Chondrocyte (in vitro differentiated cells): ENCODE measurements around the gene MTG1. TPM values are rescaled to one million over a fixed set of nuclear protein-coding genes. Genes with fewer than 3 reads are reported as not detected.

Experiments used
- DNase-seq: peaks from one replicate; pipeline ENCODE4 v3.0.0; 2021; ENCODE audit warnings: mixed read lengths, low spot score
- H3K27ac Mint-ChIP-seq: one replicate; pipeline ENCODE4 v1.8.0; 2021; ENCODE audit warnings: mild to moderate bottlenecking, moderate library complexity, mixed read lengths; ENCODE audit not compliant: unreplicated experiment
- H3K27me3 Mint-ChIP-seq: 2 replicates; pipeline ENCODE4 v1.8.0; 2021; ENCODE audit warnings: low read depth, mixed read lengths
- H3K36me3 Mint-ChIP-seq: 2 replicates; pipeline ENCODE4 v1.8.0; 2021; ENCODE audit warnings: low read depth, mixed read lengths
- H3K4me1 Mint-ChIP-seq: 2 replicates; pipeline ENCODE4 v1.8.0; 2021; ENCODE audit warnings: low read depth, mild to moderate bottlenecking, mixed read lengths
- H3K4me3 Mint-ChIP-seq: one replicate; pipeline ENCODE4 v1.8.0; 2021; ENCODE audit warnings: mild to moderate bottlenecking, moderate library complexity, mixed read lengths; ENCODE audit not compliant: unreplicated experiment
- H3K9me3 Mint-ChIP-seq: 2 replicates; pipeline ENCODE4 v1.8.0; 2021; ENCODE audit warnings: low read depth, mixed read lengths
- total RNA-seq: library from RNA; stranded (reverse); gene quantifications from 3 replicates; pipeline ENCODE4 v1.2.1, GENCODE V29; 2021
- TF ChIP-seq, protein P1 (sequence below): fragments of 200-600 bp; sonication (generic); IDR thresholded peaks from 2 replicates; pipeline ENCODE4 v1.5.0; 2021; ENCODE audit warnings: antibody characterized with exemption, mild to moderate bottlenecking, moderate library complexity

MTG1 gene
- total RNA-seq, 1 donor from 2014 or later = 36.7 TPM

DNA sequence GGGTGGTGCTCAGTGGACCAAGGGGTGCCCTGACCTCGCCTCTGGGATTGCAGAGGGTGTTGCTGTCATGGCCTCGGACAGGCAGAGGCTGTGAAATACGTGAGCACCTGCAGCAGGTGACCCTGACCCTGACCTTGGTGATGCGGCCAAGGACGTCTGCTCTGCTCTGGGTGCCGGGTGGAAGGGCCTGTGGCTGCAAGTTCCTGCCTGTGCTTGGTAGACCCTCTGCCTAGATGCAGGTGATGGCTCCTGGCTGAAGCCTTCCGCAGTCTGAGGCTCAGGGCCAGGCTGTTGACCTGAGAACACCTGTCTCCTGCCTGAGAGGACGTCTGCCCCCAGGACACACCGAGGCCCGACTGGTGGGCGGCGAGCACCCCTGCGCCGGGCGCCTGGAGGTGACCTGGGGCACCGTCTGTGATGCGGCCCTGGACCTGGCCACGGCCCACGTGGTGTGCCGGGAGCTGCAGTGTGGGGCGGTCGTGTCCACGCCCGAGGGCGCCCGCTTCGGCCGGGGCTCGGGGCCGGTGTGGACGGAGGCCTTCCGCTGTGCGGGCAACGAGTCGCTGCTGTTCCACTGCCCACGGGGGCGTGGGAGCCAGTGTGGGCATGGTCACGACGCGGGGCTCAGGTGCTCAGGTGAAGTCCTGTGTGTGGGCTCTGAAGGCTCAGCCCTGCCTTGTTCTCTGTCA lies 64.2 kb downstream of the MTG1 start:
- TF ChIP-seq, protein P1, sequence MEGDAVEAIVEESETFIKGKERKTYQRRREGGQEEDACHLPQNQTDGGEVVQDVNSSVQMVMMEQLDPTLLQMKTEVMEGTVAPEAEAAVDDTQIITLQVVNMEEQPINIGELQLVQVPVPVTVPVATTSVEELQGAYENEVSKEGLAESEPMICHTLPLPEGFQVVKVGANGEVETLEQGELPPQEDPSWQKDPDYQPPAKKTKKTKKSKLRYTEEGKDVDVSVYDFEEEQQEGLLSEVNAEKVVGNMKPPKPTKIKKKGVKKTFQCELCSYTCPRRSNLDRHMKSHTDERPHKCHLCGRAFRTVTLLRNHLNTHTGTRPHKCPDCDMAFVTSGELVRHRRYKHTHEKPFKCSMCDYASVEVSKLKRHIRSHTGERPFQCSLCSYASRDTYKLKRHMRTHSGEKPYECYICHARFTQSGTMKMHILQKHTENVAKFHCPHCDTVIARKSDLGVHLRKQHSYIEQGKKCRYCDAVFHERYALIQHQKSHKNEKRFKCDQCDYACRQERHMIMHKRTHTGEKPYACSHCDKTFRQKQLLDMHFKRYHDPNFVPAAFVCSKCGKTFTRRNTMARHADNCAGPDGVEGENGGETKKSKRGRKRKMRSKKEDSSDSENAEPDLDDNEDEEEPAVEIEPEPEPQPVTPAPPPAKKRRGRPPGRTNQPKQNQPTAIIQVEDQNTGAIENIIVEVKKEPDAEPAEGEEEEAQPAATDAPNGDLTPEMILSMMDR = no peak
- no peak for DNase-seq
- Mint-ChIP-seq H3K4me1 (no peaks in the 10 kb centered on the region), H3K27me3 (no peaks in the 10 kb centered on the region), H3K27ac (no peak overlapping the region), H3K36me3 (peaks cover 4% of the 10 kb centered on the region), H3K4me3 (no peak overlapping the region), H3K9me3 (no peaks in the 10 kb centered on the region)

DNA sequence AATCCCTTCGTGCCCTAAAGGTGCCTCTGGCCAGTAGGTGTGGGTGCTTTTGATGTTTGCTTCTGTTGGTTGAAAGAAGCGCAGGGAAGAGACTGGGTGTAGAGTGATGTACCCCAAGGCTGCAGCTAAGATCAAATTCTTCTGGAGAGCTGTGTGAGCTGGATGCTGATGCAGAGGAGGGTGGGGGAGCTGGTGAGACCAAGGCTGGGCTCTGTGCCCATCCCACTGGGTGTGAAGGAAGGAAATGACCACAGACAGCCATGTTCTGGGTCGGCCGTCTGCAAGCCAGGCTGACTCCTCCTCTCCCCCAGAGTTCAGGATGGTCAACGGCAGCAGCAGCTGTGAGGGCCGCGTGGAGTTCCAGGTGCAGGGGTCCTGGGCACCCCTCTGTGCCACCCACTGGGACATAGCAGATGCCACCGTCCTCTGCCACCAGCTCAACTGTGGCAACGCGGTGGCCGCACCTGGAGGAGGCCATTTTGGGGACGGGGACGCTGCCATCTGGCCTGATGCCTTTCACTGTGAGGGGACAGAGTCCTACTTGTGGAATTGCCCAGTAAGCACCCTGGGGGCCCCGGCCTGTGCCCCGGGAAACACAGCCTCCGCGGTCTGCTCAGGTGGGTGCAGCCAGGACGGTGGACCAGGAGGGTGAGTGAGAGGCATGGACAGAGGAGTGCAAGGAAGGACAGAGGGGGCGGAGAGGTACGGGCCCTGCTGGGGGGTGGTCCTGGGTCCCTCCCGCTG lies 64.9 kb downstream of the MTG1 start:
- no peak overlapping the region for H3K27ac Mint-ChIP-seq
- no peak for DNase-seq
- TF ChIP-seq, protein P1 = no peak
- H3K27me3 Mint-ChIP-seq = no peaks in the 10 kb centered on the region
- no peaks in the 10 kb centered on the region for H3K4me1 Mint-ChIP-seq
- H3K4me3 Mint-ChIP-seq = no peak overlapping the region
- H3K9me3 Mint-ChIP-seq = peaks cover 7% of the 10 kb centered on the region
- H3K36me3 Mint-ChIP-seq = peaks cover 4% of the 10 kb centered on the region

DNA sequence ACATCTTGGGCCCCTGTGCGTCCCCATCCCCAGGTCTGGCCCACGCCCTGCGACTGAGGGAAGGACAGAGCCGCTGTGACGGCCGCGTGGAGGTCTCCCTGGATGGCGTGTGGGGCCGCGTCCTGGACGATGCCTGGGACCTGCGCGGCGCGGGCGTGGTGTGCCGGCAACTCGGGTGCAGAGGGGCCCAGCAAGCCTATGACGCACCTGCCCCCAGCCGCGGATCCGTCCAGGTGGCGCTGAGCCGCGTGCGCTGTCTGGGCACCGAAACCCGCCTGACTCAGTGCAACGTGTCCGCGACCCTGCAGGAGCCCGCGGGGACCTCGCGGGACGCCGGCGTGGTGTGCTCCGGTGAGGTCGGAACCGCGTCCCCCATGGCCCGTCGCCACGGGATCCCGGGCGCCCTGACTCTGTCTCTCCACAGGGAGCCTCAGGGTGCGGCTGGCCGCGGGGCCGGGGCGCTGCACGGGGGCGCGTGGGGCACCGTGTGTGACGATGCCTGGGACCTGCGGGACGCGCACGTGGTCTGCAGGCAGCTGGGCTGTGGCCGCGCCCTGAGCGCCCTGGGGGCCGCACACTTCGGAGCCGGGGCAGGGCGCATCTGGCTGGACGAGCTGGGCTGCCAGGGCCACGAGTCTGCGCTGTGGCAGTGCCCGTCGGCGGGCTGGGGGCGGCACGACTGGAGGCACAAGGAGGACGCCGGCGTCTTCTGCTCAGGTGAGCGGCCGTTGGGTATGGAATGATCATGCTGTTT lies 65.7 kb downstream of the MTG1 start:
- H3K4me1 Mint-ChIP-seq = no peaks in the 10 kb centered on the region
- H3K27ac Mint-ChIP-seq = no peak overlapping the region
- H3K9me3 Mint-ChIP-seq = peaks cover 10% of the 10 kb centered on the region
- no peaks in the 10 kb centered on the region for H3K27me3 Mint-ChIP-seq
- DNase-seq = no peak
- H3K4me3 Mint-ChIP-seq = no peak overlapping the region
- H3K36me3 Mint-ChIP-seq = peaks cover 4% of the 10 kb centered on the region
- TF ChIP-seq, protein P1 = no peak

DNA sequence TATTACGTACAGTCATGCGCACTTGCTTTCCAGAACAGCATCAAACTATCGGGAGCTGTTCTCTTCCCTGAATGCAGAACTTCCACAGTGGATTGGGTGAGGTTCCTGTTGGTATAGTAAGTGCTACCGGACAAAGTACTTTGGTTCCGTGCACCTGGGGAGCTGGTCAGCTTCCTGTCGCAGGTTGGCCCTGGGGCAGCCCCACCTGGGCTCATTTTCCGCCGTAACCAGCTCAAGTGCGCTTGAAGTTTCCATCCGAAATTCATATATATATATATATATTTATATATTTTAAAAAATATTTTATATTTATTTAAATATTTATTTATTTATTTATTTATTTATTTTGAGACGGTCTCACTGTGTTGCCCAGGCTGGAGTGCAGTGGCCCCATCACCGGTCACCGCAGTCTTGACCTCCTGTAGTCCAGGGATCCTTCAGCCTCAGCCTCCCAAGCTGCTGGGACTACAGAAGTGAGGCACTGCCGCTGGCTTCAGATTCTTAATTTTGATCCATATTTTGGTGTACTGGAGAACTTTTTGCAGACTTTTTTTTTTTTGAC lies 66.3 kb downstream of the MTG1 start:
- no peak overlapping the region for H3K4me3 Mint-ChIP-seq
- H3K27me3 Mint-ChIP-seq = no peaks in the 10 kb centered on the region
- H3K36me3 Mint-ChIP-seq = peaks cover 4% of the 10 kb centered on the region
- H3K4me1 Mint-ChIP-seq = no peaks in the 10 kb centered on the region
- H3K9me3 Mint-ChIP-seq = peaks cover 10% of the 10 kb centered on the region
- H3K27ac Mint-ChIP-seq = no peak overlapping the region
- TF ChIP-seq, protein P1 = no peak
- DNase-seq = no peak

DNA sequence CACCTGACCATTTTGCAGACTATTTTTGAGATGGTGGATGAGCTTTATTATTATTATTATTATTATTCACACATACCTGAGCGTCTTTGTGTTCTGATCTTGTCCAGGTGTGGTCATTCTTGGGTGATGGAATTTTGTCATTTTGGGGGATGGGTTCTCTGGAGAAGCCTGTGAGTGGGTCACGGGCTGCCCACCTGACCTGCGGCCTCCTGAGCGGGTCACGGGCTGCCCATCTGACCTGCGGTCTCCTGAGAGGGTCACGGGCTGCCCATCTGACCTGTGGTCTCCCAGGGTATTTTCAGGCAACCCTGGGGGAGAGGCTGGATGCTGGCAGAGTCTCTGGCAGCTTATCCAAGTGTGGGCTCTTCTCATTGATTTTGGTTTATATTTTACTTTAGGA lies 67.1 kb downstream of the MTG1 start:
- no peak for DNase-seq
- H3K4me1 Mint-ChIP-seq = no peaks in the 10 kb centered on the region

More for the DNA sequence above, 67.1 kb downstream of the MTG1 start:
- Mint-ChIP-seq H3K27ac (no peak overlapping the region), H3K4me3 (no peak overlapping the region), H3K27me3 (no peaks in the 10 kb centered on the region), H3K9me3 (peaks cover 10% of the 10 kb centered on the region), H3K36me3 (peaks cover 4% of the 10 kb centered on the region)
- TF ChIP-seq, protein P1 = no peak
